Ovary (tissue), 9 donors: ENCODE measurements around the gene ADSS2. TPM values are rescaled to one million over a fixed set of nuclear protein-coding genes. Genes with fewer than 3 reads are reported as not detected.

ENCODE experiments used
- DNase-seq, 5 donors: peaks; one replicate each; pipeline ENCODE4 v3.0.0-alpha.2; 2019 to 2020
- H3K27ac ChIP-seq, 2 donors: fragments of 200-600 bp; one replicate each; pipeline versions ENCODE4 v1.5.1 to v1.8.0; 2019 to 2022
- H3K27me3 ChIP-seq: fragments of 200-600 bp; one replicate; pipeline ENCODE4 v1.8.0; 2022
- H3K36me3 ChIP-seq: fragments of 200-600 bp; sonication (generic); one replicate; pipeline ENCODE4 v1.5.1; 2019
- H3K4me1 ChIP-seq: one replicate; pipeline ENCODE4 v1.8.1; 2013; ENCODE audit warnings: mild to moderate bottlenecking, moderate library complexity; ENCODE audit not compliant: insufficient read depth
- H3K4me3 ChIP-seq: fragments of 200-600 bp; sonication (generic); one replicate; pipeline ENCODE4 v1.5.1; 2017
- H3K9me3 ChIP-seq, 2 donors: fragments of 200-600 bp in 1 of 2; sonication (generic) in 1 of 2; one replicate each; pipeline versions ENCODE4 v1.5.1 to v1.8.1; 2013 to 2019; ENCODE audit warnings: mild to moderate bottlenecking in 1 of 2, moderate library complexity in 1 of 2
- EP300 ChIP-seq: sonication (generic); formaldehyde crosslinking; IDR thresholded peaks from one replicate; pipeline ENCODE4 v1.6.1; 2017; ENCODE audit warnings: antibody characterized with exemption
- POLR2A ChIP-seq: fragments of 450-650 bp; IDR thresholded peaks from one replicate; pipeline ENCODE4 v1.6.1; 2017; ENCODE audit warnings: antibody characterized with exemption, mild to moderate bottlenecking, moderate library complexity
- WGBS, 3 donors: extraction: QIAGEN DNeasy Blood & Tissue Kit in 1 of 3; methylation state at CpG; one replicate each; pipeline versions ENCODE4 v1.1.5 to v1.1.7; 2013 to 2017; 5-methylcytosine and 5-hydroxymethylcytosine counted together
- intact Hi-C, 4 donors: fragments of 100-400 bp; cut with DNase I; formaldehyde crosslinking; loops; one replicate each; pipeline versions ENCODE4 v1.11.0 to v1.15.1; 2022 to 2023
- polyA plus RNA-seq, 2 donors: library from polyadenylated mRNA; stranded (reverse); fragments of 200-250 nt in 1 of 2; fragments of 350-450 nt in 1 of 2; fragmentation: Illumina TruSeq in 1 of 2; extraction: RNeasy Lipid Tissue Mini Kit (QIAGEN cat#74804) in 1 of 2; gene quantifications; one replicate each; pipeline ENCODE4 v1.2.3, GENCODE V29; 2013 to 2014
- total RNA-seq, 7 donors: library from RNA; depleted of rRNA in 2 of 7; stranded (reverse); fragments of >200 nt in 2 of 7; fragmentation: NEBNext Ultra II Directional in 3 of 7; extraction: Animal tissue kit (Norgen Biotek cat#: 25700) in 3 of 7; gene quantifications; one replicate each; pipeline versions ENCODE4 v1.1.0 to v1.2.4, GENCODE V29; 2016 to 2023
- TF ChIP-seq, protein P1 (sequence below), 3 donors: fragments of 450-650 bp in 2 of 3; fragments of 200-600 bp in 1 of 3; IDR thresholded peaks; one replicate each; pipeline versions ENCODE4 v1.5.1 to v1.8.0; 2016 to 2022; ENCODE audit warnings: antibody characterized with exemption in 3 of 3, mild to moderate bottlenecking in 1 of 3
- donor health status: DM: no; HTN: no; CAD: no; lungs with moderate emphysema.
- donor health status: DM: no; HTN: no; CAD: no.
- donor health status: Bipolar disorder and iron deficiency.
- donor health status: DM: yes; HTN: yes; CAD: no.
- donor health status: DM: no; HTN: no; CAD: no.
- donor health status: DM: yes; HTN: yes; CAD: no.

The ADSS2 gene
- total and polyA plus RNA-seq, 9 donors = 23.6 to 44.2 (median 29.8) TPM

DNA sequence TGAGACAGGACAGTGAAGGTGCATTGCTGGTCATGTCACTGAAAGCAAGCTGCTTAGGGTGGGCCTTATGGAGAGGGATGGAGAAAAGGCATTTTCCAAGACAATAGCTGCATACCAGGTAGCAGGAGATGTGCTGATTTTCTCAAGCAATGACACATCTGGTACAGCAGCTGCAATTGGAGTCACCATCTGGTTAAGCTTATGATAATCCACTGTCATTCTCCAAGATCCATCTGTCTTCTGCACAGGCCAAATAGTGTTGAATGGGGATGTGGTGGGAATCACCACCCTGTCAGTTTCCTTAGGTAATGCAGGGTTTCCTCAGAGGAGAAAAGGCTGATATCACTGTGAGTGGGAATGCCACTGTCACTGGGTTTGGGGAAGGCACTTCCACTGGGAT lies 54.6 kb downstream of the ADSS2 start:
- no peak overlapping the region for H3K4me3 ChIP-seq
- no peaks in the 10 kb centered on the region for H3K27me3 ChIP-seq
- no peaks in the 10 kb centered on the region for H3K4me1 ChIP-seq
- intact Hi-C loops = no loop called here
- H3K36me3 ChIP-seq = no peaks in the 10 kb centered on the region
- H3K9me3 ChIP-seq = no peaks in the 10 kb centered on the region
- no peak for DNase-seq
- no peak overlapping the region for H3K27ac ChIP-seq
- TF ChIP-seq POLR2A (no peak), EP300 (no peak)
- TF ChIP-seq, protein P1, sequence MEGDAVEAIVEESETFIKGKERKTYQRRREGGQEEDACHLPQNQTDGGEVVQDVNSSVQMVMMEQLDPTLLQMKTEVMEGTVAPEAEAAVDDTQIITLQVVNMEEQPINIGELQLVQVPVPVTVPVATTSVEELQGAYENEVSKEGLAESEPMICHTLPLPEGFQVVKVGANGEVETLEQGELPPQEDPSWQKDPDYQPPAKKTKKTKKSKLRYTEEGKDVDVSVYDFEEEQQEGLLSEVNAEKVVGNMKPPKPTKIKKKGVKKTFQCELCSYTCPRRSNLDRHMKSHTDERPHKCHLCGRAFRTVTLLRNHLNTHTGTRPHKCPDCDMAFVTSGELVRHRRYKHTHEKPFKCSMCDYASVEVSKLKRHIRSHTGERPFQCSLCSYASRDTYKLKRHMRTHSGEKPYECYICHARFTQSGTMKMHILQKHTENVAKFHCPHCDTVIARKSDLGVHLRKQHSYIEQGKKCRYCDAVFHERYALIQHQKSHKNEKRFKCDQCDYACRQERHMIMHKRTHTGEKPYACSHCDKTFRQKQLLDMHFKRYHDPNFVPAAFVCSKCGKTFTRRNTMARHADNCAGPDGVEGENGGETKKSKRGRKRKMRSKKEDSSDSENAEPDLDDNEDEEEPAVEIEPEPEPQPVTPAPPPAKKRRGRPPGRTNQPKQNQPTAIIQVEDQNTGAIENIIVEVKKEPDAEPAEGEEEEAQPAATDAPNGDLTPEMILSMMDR (IDR thresholded peaks at IDR 0.05) = no peak

GRCh38 chr1:244395965-244396364 lies 55.7 kb downstream of the ADSS2 start:
- TF ChIP-seq EP300 = no peak
- TF ChIP-seq, protein P1 (IDR thresholded peaks at IDR 0.05) = no peak
- no peak for TF ChIP-seq POLR2A
- WGBS, 3 donors = 72 to 81% (median 75%) methylated on average over 5 of the region's 5 CpGs
- Histone ChIP-seq H3K4me3 (no peak overlapping the region), H3K27me3 (no peaks in the 10 kb centered on the region), H3K4me1 (no peaks in the 10 kb centered on the region), H3K36me3 (no peaks in the 10 kb centered on the region), H3K27ac (no peak overlapping the region), H3K9me3 (no peaks in the 10 kb centered on the region)
- DNase-seq = no peak
- intact Hi-C loops = no loop called here

- intact Hi-C loops = no loop called here
- Histone ChIP-seq H3K27me3 (no peaks in the 10 kb centered on the region), H3K27ac (no peak overlapping the region), H3K9me3 (no peaks in the 10 kb centered on the region), H3K4me1 (no peaks in the 10 kb centered on the region), H3K36me3 (no peaks in the 10 kb centered on the region), H3K4me3 (no peak overlapping the region)
- no peak for TF ChIP-seq EP300
- TF ChIP-seq, protein P1 (IDR thresholded peaks at IDR 0.05) = no peak
- no peak for TF ChIP-seq POLR2A
- 75 to 78% (median 78%) methylated on average over 15 of the region's 15 CpGs for WGBS, 3 donors
- no peak for DNase-seq
These were observed 56.6 kb downstream of the ADSS2 start for GRCh38 chr1:244394826-244395765.

DNA sequence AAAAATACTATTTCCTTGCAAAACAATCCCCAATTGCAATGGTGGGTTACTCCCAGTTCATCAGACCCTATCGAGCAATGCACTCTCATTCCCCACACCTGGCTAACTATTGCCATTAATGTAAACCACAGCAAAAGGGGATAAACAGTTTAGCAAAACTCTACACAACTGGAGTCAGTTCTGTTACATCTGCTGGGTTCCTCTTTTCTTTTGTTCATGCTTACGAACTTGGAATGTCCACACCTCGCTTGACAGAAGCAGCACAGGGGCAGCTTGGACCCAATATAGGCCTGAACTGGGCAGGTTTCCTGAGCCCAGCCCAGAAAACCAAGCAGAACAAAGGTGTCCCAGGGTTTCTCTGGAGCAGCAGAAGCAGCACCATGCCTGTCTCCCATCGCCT lies 57.4 kb downstream of the ADSS2 start:
- TF ChIP-seq POLR2A = no peak
- TF ChIP-seq EP300 = no peak
- DNase-seq = no peak
- no peak overlapping the region for H3K4me3 ChIP-seq
- no peaks in the 10 kb centered on the region for H3K4me1 ChIP-seq
- H3K27me3 ChIP-seq = no peaks in the 10 kb centered on the region
- no peaks in the 10 kb centered on the region for H3K36me3 ChIP-seq
- WGBS, 3 donors = 69 to 80% (median 69%) methylated on average over 4 of the region's 4 CpGs
- H3K27ac ChIP-seq = no peak overlapping the region
- intact Hi-C loops = no loop called here
- H3K9me3 ChIP-seq = no peaks in the 10 kb centered on the region

DNA sequence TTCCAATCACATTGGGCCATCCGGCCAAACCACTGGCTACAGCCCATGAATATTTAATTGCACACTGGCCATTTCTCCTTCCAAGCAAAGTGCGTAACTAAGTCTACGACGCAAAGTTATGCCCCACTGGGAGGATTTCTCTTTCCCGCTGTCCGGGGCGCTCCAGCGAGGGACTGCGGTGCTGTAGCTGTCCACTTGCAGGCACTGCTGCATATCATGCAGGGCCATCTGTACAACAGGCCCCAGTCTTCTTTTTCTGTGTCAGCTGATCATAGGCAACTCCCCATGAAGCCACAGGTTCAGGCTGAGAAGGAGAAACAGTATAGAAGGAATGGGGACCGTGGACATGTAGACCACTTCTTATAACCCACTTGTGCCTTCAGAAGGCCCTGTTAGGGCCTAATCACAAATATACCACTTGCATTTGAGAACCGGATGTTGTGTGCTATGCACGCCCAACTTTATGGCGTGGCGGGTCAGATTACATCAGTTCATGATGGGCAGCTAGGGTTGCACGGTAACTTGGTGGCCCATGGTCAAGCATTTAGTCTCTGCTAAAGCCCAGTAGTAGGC lies 58.0 kb downstream of the ADSS2 start:
- 91 to 96% (median 92%) methylated on average over 15 of the region's 15 CpGs for WGBS, 3 donors
- Histone ChIP-seq H3K27ac (no peak overlapping the region), H3K4me3 (no peak overlapping the region), H3K27me3 (no peaks in the 10 kb centered on the region), H3K36me3 (no peaks in the 10 kb centered on the region), H3K9me3 (no peaks in the 10 kb centered on the region), H3K4me1 (no peaks in the 10 kb centered on the region)
- DNase-seq = no peak
- TF ChIP-seq EP300 = no peak
- TF ChIP-seq, protein P1 (IDR thresholded peaks at IDR 0.05) = no peak
- no peak for TF ChIP-seq POLR2A
- intact Hi-C loops = no loop called here
